Fibroblast of the aortic adventitia (primary cell): ENCODE measurements around the gene ZNF77. TPM values are rescaled to one million over a fixed set of nuclear protein-coding genes. Genes with fewer than 3 reads are reported as not detected.
"Not testable (repeated sequence)": the region's sequence is repeated elsewhere in the genome, so short reads cannot be mapped to it uniquely, and the experiment has no call there.

Experiments
- DNase-seq: peaks from one replicate; pipeline ENCODE4 v3.0.0-alpha.2; 2010; ENCODE audit warnings: low read depth
- H3K4me3 ChIP-seq: 2 replicates; pipeline ENCODE4 v1.5.1; 2011; ENCODE audit warnings: low read depth, mild to moderate bottlenecking, control low read depth, low read length, moderate library complexity
- CTCF ChIP-seq: IDR thresholded peaks from 2 replicates; pipeline ENCODE4 v1.5.1; 2011; ENCODE audit warnings: mild to moderate bottlenecking, low read length, control low read depth, inconsistent platforms; ENCODE audit not compliant: insufficient read depth
- total RNA-seq: library from RNA; depleted of rRNA; stranded (reverse); fragments of >200 nt; gene quantifications from 2 replicates; pipeline ENCODE4 v1.2.3, GENCODE V29; 2012; ENCODE audit warnings: low replicate concordance

The ZNF77 gene
- total RNA-seq, 1 donor, result 5.5 TPM

- no peak for TF ChIP-seq CTCF
- no peak for DNase-seq
Measured at GRCh38 chr19:2973229-2973628, 28.5 kb upstream of the ZNF77 start.

GRCh38 chr19:2970201-2970835 lies 25.5 kb upstream of the ZNF77 start:
- DNase-seq, result peak; percentile 77
- no peak overlapping the region for H3K4me3 ChIP-seq
- TF ChIP-seq CTCF, result no peak

More at GRCh38 chr19:2973229-2973628, 28.5 kb upstream of the ZNF77 start:
- no peak overlapping the region for H3K4me3 ChIP-seq

GRCh38 chr19:2969104-2969504 lies 24.3 kb upstream of the ZNF77 start:
- no peak overlapping the region for H3K4me3 ChIP-seq
- TF ChIP-seq CTCF, result no peak
- peak; percentile 69 for DNase-seq

GRCh38 chr19:2967972-2968371 lies 23.2 kb upstream of the ZNF77 start:
- DNase-seq, result no peak
- no peak overlapping the region for H3K4me3 ChIP-seq
- TF ChIP-seq CTCF, result no peak

GRCh38 chr19:2964874-2965273 lies 20.1 kb upstream of the ZNF77 start:
- H3K4me3 ChIP-seq, result no peak overlapping the region
- TF ChIP-seq CTCF, result no peak
- DNase-seq, result no peak

GRCh38 chr19:2963631-2964030 lies 18.9 kb upstream of the ZNF77 start:
- DNase-seq, H3K4me3 ChIP-seq: not testable (repeated sequence)

GRCh38 chr19:2963122-2963521 lies 18.4 kb upstream of the ZNF77 start:
- TF ChIP-seq CTCF, result no peak
- H3K4me3 ChIP-seq, result no peak overlapping the region
- DNase-seq, result no peak
